Endodermal cell (in vitro differentiated cells): ENCODE data around the gene DDC. TPM values are rescaled to one million over a fixed set of nuclear protein-coding genes. Genes with fewer than 3 reads are reported as not detected.

Source experiments
- DNase-seq: peaks from one replicate; pipeline ENCODE4 v3.0.0-alpha.2; 2017
- H3K27ac ChIP-seq: 2 replicates; pipeline ENCODE4 v1.5.1; 2013; ENCODE audit warnings: mild to moderate bottlenecking, low read depth, low read length, moderate library complexity
- H3K27me3 ChIP-seq: 2 replicates; pipeline ENCODE4 v1.6.1; 2013; ENCODE audit warnings: mild to moderate bottlenecking, low read length, moderate library complexity; ENCODE audit not compliant: insufficient read depth, control insufficient read depth, poor library complexity, severe bottlenecking
- H3K36me3 ChIP-seq: 2 replicates; pipeline ENCODE4 v1.7.0; 2013; ENCODE audit warnings: mild to moderate bottlenecking, low read length, moderate library complexity; ENCODE audit not compliant: control insufficient read depth, insufficient read depth
- H3K4me1 ChIP-seq: one replicate; pipeline ENCODE4 v1.7.0; 2013; ENCODE audit warnings: low read length; ENCODE audit not compliant: control insufficient read depth, insufficient read depth
- H3K4me3 ChIP-seq: 2 replicates; pipeline ENCODE4 v1.5.1; 2013; ENCODE audit warnings: mild to moderate bottlenecking, low read length, moderate library complexity
- H3K9ac ChIP-seq: 2 replicates; pipeline ENCODE4 v1.6.1; 2013; ENCODE audit warnings: mild to moderate bottlenecking, low read length, moderate library complexity; ENCODE audit not compliant: poor library complexity, severe bottlenecking; ENCODE audit errors: extremely low read depth
- H3K9me3 ChIP-seq: 2 replicates; pipeline ENCODE4 v1.6.1; 2013; ENCODE audit warnings: mild to moderate bottlenecking, low read length, moderate library complexity; ENCODE audit not compliant: control insufficient read depth
- H3K27ac Mint-ChIP-seq: 2 replicates; pipeline ENCODE4 v1.8.0; 2020; ENCODE audit warnings: mixed read lengths
- H3K27me3 Mint-ChIP-seq: 2 replicates; pipeline ENCODE4 v1.8.0; 2021; ENCODE audit warnings: mild to moderate bottlenecking, mixed read lengths; ENCODE audit not compliant: insufficient read depth
- H3K36me3 Mint-ChIP-seq: 2 replicates; pipeline ENCODE4 v1.8.0; 2020; ENCODE audit warnings: low read depth, mixed read lengths
- H3K4me1 Mint-ChIP-seq: 2 replicates; pipeline ENCODE4 v1.8.0; 2020; ENCODE audit warnings: mixed read lengths
- H3K4me3 Mint-ChIP-seq: 2 replicates; pipeline ENCODE4 v1.8.0; 2020; ENCODE audit warnings: mild to moderate bottlenecking, moderate library complexity, mixed read lengths
- H3K9me3 Mint-ChIP-seq: 2 replicates; pipeline ENCODE4 v1.8.0; 2020; ENCODE audit warnings: mild to moderate bottlenecking, mixed read lengths
- WGBS, 2 experiments: methylation state at CpG; one replicate each; pipeline versions ENCODE4 v1.1.5 to v1.1.7; 2013; ENCODE audit warnings: missing lambda C conversion rate in 2 of 2, mixed read lengths in 1 of 2; ENCODE audit not compliant: insufficient coverage in 1 of 2, insufficient read length in 1 of 2; 5-methylcytosine and 5-hydroxymethylcytosine counted together
- total RNA-seq, 2 donors: library from RNA; stranded (reverse); fragmentation: NEBNext Ultra II Directional in 1 of 2; extraction: Animal tissue kit (Norgen Biotek cat#: 25700) in 1 of 2; gene quantifications; 2 replicates in 1 of 2; 3 replicates in 1 of 2; pipeline ENCODE4 v1.2.1, GENCODE V29; 2021
- TF ChIP-seq, protein P1 (sequence below): fragments of 200-600 bp; sonication (generic); conservative IDR thresholded peaks from 2 replicates; pipeline ENCODE4 v1.5.0; 2021; ENCODE audit warnings: antibody characterized with exemption, mild to moderate bottlenecking

DDC gene
- total RNA-seq, 2 donors from 2014 or later: 1.1 TPM

DNA sequence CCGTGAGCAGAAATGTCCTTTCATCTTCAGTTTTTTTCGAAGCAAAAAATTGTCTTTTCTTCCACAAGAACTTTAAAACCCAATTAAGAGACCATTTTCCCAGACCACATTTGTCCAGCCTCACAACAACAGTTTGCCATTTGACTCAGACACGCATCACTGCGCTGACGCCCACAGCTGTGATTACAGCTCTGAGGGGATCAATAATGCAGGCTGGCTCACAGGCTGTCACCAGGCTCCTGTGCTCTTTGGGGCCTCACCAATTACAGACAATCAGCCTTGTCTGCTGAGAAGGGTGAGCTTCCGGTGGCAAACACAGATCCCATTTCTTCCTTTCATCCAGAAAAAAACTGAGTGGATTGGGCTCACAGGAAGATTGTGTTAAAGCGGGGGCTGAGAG, 33.3 kb downstream of the DDC start:
- TF ChIP-seq, protein P1, sequence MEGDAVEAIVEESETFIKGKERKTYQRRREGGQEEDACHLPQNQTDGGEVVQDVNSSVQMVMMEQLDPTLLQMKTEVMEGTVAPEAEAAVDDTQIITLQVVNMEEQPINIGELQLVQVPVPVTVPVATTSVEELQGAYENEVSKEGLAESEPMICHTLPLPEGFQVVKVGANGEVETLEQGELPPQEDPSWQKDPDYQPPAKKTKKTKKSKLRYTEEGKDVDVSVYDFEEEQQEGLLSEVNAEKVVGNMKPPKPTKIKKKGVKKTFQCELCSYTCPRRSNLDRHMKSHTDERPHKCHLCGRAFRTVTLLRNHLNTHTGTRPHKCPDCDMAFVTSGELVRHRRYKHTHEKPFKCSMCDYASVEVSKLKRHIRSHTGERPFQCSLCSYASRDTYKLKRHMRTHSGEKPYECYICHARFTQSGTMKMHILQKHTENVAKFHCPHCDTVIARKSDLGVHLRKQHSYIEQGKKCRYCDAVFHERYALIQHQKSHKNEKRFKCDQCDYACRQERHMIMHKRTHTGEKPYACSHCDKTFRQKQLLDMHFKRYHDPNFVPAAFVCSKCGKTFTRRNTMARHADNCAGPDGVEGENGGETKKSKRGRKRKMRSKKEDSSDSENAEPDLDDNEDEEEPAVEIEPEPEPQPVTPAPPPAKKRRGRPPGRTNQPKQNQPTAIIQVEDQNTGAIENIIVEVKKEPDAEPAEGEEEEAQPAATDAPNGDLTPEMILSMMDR: no peak
- peak; percentile 42 for DNase-seq
- peaks cover 32% of the 10 kb centered on the region for H3K4me1 Mint-ChIP-seq
- peak overlapping the region; percentile 74 for H3K27ac ChIP-seq
- H3K27me3 ChIP-seq: no peaks in the 10 kb centered on the region
- no peak overlapping the region for H3K4me3 Mint-ChIP-seq
- no peaks in the 10 kb centered on the region for H3K36me3 Mint-ChIP-seq
- peaks cover 10% of the 10 kb centered on the region for H3K4me1 ChIP-seq
- H3K4me3 ChIP-seq: no peak overlapping the region
- H3K27ac Mint-ChIP-seq: no peak overlapping the region
- WGBS, 2 experiments: 91 to 98% methylated on average over 5 to 7 of the region's 7 CpGs
- H3K36me3 ChIP-seq: no peaks in the 10 kb centered on the region
- peaks cover 7% of the 10 kb centered on the region for H3K9me3 ChIP-seq
- H3K9ac ChIP-seq: no peak overlapping the region
- H3K9me3 Mint-ChIP-seq: peaks cover 3% of the 10 kb centered on the region
- no peaks in the 10 kb centered on the region for H3K27me3 Mint-ChIP-seq

DNA sequence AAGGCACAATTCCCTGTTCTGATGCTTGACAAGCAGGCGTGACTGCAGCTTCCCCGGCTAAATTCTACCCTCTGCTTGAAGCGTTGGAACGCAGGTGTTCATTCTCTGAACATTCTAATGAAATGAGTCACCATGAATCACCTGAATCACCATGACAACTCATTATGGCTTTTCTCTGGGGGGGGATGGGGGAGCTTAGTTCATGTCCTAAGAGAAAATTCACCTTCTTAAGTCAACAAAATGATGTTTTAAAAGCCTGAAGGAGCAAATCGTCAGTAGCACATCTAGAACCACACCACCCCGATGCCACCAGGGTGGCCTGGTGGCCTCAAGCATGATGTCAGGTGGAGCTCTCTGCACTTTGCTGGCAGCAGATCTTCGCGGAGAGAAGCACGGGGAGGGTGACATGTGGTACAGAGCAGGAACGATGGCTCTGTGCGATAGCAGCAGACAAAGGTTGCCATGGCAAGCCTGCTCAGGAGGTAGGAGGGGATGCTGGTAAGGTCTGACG, 33.7 kb downstream of the DDC start:
- no peaks in the 10 kb centered on the region for H3K27me3 Mint-ChIP-seq
- WGBS, 2 experiments: 72 to 73% methylated on average over 4 to 12 of the region's 12 CpGs
- H3K4me1 ChIP-seq: peaks cover 10% of the 10 kb centered on the region
- H3K4me3 ChIP-seq: no peak overlapping the region
- H3K27ac Mint-ChIP-seq: peak overlapping the region; percentile 45
- H3K4me1 Mint-ChIP-seq: peaks cover 32% of the 10 kb centered on the region
- peaks cover 7% of the 10 kb centered on the region for H3K9me3 ChIP-seq
- TF ChIP-seq, protein P1: no peak
- H3K27me3 ChIP-seq: no peaks in the 10 kb centered on the region
- H3K4me3 Mint-ChIP-seq: no peak overlapping the region
- H3K27ac ChIP-seq: peak overlapping the region; percentile 74
- no peaks in the 10 kb centered on the region for H3K36me3 Mint-ChIP-seq
- H3K36me3 ChIP-seq: no peaks in the 10 kb centered on the region
- no peak overlapping the region for H3K9ac ChIP-seq
- peak; percentile 73 for DNase-seq
- H3K9me3 Mint-ChIP-seq: peaks cover 3% of the 10 kb centered on the region

DNA sequence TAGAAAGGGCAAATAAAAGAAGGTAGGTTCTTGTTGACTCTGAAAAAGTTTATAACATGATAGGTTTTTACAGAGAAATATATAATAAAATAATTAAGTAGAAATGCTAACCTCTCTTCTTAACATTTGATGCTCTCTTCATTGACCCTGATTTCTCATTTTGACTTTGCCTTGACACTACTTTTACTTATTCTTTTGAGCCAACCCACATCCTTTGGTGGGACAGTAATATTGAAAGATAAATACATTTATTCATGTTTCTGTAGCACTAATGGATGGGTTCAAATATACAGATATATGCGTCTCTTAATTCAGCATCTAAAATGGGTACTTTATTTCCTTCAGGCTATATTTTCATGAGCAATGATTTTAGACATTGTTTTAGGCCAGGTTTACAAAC, 34.4 kb downstream of the DDC start:
- Histone ChIP-seq H3K36me3 (no peaks in the 10 kb centered on the region), H3K4me1 (peaks cover 10% of the 10 kb centered on the region), H3K9ac (no peak overlapping the region), H3K27ac (no peak overlapping the region), H3K4me3 (no peak overlapping the region), H3K9me3 (peaks cover 7% of the 10 kb centered on the region), H3K27me3 (no peaks in the 10 kb centered on the region)
- Mint-ChIP-seq H3K27ac (no peak overlapping the region), H3K36me3 (no peaks in the 10 kb centered on the region), H3K9me3 (peaks cover 3% of the 10 kb centered on the region), H3K4me1 (peaks cover 25% of the 10 kb centered on the region), H3K27me3 (no peaks in the 10 kb centered on the region), H3K4me3 (no peak overlapping the region)
- no peak for DNase-seq
- TF ChIP-seq, protein P1: no peak
- 94 to 100% methylated on average over 1 of the region's 1 CpG for WGBS, 2 experiments
